ENCODE data around the gene DPPA2.

DPPA2 gene

DNA sequence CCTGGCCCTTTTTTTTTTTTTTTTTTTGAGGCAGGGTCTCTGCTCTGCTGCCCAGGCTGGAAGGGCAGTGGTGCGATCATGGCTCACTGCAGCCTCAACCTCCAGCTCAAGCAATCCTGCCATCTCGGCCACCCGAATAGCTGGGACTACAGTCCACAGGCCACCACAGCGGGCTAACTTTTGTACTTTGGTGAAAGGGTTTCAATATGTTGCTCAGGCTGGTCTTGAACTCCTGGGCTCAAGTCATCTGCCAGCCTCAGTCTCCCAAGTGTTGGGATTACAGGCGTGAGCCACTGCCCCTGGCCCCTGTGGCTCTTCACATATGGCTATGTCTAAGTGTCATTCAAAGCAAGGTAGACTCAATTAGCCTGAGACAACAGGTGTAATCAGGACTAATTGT lies 8.8 kb upstream of the DPPA2 start:
- no peak for DNase-seq

DNA sequence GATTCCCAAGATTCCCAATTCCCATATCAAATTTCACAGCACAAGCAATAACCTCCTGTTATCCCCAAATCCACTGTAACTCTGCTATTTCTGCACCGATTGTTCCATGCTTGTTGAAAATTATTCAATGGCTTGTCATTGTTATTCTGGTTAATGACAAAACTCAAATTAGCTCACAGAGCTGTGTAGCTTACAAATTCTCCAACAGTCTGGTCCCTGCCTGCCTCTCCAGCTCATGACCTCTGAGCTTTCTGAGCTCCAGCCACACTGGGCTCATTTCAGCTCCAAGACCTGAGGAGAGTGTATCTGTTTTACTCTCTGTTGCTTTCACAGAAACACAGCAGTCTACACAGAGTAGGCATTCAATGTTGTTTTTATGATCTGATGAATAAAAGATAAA lies 3.3 kb downstream of the DPPA2 start:
- DNase-seq: no peak

DNA sequence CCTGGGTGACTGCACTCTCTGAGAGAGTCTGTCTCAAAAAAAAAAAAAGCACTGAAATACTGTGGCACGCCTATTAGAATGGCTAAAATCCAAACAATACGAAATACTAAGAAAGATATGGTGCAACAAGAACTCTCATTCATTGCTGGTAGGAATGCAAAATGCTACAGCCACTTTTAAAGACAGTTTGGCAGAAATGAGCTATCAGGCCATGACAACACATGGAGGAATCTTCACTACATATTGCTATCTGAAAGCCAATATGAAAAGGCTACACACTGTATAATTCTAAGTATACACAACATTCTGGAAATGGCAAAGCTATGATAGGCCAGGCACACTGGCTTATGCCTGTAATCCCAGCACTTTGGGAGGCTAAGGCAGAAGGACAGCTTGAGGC lies 18.8 kb downstream of the DPPA2 start:
- DNase-seq: no peak

DNA sequence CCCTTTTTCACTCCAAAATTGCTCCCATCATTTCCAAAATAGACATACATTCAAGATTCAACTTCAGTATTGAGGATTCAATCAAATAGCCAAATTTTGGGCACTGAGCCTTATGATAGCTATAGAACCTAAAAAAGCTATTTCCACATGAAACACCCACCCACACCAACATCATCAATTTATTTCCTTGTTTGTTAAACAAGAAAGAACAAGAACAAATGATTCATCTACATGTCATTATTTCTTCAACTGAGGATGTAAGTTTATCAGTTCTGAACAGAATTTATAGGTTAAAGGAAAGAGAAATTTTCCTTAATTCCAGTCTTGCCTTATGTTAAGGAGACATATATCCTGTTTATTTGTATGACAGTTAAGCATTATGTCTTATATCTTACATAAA lies 32.2 kb downstream of the DPPA2 start:
- no peak for DNase-seq

DNA sequence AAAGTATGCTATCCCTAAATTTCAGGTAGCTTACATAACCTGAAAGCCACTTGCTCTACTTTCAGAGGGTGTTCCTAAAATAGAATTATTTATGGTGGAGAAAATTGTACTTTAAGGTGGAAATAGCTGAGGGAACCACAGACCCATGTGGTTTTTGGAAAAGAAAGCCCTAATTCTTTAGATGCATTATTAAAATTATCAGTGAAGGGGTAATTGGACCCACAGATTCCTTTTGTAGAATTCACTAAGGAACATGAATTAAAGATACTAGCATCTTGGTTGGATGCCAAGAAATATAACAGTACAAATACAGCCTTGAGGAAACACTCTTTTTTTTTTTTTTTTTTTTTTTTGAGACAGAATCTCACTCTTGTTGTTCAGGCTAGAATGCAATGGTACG lies 37.8 kb downstream of the DPPA2 start:
- no peak for DNase-seq

DNA sequence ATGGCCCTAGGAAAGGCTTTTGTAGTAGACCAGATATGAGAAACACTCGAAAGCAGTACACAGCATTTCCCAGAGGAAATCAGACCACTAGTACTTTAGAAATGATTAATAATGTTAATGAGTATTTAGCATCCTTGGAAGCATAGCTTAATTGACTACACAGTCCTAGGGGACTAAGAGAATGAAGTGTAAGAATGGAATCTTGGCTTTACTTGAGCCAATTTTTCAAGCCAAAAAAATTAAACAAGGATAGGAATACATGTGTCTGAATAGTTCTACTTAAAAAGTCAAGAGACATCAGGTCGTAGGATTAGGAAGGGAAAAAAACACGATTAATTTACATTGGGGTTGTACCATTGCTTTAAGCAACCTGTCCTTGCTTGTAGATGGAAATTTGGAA lies 38.2 kb downstream of the DPPA2 start:
- no peak for DNase-seq

DNA sequence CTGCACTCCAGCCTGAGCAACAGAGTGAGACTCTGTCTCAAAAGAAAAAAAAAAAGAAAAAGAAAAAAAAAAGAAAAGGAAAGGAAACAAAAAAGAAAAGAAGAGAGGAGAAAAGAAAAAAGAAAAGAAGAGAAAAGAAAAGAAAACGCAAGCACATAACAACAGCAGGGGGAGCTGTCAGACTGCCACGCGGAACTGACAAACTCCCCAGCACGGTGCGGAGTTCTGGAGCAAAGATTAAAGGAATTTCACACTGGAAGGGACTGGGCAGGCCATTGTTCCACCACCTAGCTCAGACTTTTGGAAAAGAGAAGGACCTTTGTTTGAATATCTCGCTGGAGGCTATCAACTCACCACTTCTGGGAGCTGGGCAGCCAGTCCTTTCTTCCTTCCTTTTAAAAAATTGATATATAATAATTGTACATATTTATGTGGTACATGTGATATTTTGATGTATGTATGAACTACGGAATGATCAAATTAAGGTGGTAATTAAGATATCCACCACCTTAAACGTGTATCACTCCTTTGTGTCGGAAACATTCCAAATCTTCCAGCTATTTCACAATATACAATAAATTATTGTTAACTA lies 40.5 kb downstream of the DPPA2 start:
- DNase-seq: no peak

DNA sequence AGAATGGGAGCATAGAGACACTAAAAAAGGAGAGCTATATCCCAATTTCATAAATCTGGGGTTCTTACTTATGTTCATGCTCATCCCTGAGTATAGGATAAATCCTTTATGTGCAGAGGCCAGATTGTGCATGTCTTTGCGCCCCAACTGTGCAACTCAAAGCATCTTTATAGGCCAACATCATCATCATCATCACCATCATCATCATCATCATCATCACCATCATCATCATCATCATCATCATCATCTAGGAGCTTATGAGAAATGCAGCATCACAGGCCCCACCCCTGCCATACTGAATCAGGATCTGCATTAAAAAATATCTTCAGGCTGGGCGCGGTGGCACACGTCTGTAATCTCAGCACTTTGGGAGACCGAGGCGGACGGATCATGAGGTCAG lies 45.5 kb downstream of the DPPA2 start:
- no peak for DNase-seq

DNA sequence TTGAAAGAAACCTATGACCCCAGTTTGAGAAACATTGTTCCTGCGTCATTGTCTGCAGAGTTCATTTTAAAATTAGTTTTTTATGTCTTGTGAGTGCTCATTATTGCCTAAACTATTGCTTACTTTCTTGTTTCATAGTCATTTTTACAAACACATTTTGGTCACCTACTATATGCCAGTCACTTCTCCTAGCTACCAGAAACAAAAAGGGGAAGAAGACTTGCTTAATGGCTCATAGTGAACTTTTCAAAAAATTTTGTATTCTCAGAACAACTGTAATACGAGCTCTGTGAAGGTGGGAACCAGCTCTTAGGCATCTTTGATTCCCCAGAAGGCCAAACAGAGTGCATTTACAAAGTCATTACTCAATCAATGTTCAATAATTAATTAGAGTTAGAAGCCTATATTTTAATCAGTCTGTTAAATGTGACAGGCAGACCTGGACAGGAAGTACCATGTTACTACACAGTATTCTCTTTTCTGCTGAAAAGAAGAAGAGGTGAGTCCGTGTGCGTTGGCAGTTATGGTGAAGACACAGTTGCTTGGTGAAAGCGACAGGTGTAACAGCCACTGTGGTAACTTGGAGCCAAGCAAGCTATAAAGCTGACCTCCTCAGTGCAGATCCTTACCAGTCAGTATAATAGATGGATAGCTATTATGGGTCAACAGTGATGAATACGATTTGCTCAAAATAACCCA lies 46.6 kb downstream of the DPPA2 start:
- DNase-seq: peak; percentile 56

DNA sequence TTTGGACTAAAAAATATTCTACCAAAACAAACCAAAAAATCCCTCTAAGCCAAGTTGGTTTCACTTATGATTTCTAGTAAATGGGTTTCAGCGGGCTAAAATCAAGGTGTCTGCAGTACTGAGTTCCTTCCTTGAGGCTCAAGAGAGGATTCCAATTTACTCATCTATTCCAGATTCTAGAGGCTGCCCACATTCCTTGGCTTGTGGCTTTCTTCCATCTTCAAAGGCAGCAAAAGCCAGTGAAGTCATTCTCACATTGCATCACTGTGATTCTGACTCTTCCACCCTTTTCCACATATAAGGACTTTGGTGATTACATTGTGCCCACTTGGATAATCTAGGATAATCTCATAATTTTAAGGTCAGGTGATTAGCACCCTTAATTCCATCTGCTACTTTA lies 48.1 kb downstream of the DPPA2 start:
- no peak for DNase-seq

DNA sequence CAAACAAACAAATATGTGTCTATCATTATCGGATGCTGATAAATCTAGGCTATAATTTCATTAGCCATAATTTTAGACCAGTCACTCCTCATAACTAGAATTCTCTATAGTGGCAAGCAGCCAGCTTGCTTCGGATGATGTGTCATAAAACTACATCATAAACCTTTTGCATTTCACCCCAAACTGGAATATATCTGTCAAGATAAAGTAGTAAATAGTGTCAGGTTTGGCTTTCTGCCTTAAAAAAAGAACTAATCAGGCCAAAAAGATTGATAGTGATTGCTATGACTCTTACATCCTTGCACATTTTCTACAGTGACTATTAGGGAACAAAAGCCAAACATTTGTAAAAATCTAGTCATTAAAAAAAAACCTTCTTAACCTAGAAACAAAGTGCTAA lies 51.0 kb downstream of the DPPA2 start:
- DNase-seq: no peak

DNA sequence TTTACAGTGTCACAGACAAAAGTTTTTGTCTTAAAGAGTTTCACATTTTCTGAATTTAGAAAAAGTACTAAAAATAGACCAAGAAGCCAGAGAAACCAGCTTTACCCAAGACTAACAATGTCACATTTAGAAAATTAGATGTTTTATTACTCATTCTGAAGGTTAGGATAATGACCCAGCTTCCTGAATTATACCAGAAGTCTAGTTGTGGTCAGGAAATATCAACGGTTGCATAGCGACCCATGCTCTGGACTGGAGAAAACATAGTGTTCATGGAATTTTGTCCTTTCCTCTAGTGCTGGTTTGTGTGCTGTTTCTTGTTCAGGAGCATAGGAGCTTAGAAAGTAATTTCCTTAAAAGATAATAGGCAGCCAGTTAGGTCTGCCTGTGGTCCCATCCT lies 59.0 kb downstream of the DPPA2 start:
- peak; percentile 80 for DNase-seq

DNA sequence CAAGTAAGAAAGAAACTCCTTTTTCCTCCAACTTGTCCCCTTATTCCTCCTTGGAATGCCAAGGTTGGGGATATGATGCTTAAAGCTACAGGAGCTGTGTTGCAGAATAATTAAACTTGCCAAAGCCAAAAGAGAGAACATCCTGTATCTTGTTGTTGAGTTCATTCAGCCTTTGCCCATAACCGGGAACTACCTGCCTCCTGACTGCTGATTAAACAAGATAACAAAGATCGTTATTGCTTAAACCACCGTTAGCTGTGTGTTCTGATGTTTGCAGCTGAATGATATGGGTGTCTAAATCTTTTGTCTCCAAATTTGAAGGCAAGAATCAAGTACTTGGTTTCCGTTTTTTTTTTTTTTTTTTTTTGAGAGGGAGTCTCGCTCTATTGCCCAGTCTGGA lies 61.5 kb downstream of the DPPA2 start:
- DNase-seq: no peak

DNA sequence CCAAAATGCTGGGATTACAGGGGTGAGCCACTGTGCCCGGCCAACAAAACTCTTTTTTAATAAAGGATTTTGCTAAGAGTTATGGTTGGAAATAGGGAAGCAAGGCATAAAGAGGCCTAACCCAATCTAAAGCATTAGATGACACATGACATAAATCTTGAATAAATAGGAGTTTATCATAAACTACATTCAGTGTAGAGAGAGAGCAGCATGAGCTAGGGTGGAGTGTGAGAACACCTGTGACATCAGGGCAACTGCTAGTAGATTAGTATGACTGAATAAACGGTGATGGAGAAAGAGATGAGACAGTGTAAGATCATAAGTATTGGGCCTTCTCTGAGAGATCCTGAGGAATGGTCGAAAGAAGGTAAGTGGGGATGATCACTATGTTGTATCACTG lies 63.7 kb downstream of the DPPA2 start:
- DNase-seq: no peak
